Thoracic aorta (tissue), 2 donors: Measurements from ENCODE around the gene NPTN. TPM values are rescaled to one million over a fixed set of nuclear protein-coding genes. Genes with fewer than 3 reads are reported as not detected.

Source experiments
- ATAC-seq: fragments of 150-250 bp; one replicate; pipeline ENCODE4 v1.8.0; 2017; ENCODE audit warnings: low read depth; ENCODE audit not compliant: insufficient number of reproducible peaks, low FRiP score
- DNase-seq: peaks from one replicate; pipeline ENCODE4 v3.0.0-alpha.2; 2020; ENCODE audit warnings: low spot score
- H3K27ac ChIP-seq, 2 donors: fragments of 200-600 bp; sonication (generic); 1 replicate in 1 of 2; 2 replicates in 1 of 2; pipeline ENCODE4 v1.5.1; 2016; ENCODE audit warnings: mild to moderate bottlenecking in 2 of 2, moderate library complexity in 2 of 2
- H3K27me3 ChIP-seq: fragments of 200-600 bp; sonication (generic); replicated peaks from 2 replicates; pipeline ENCODE4 v1.6.0; 2016; ENCODE audit warnings: mild to moderate bottlenecking; ENCODE audit not compliant: insufficient read depth
- H3K36me3 ChIP-seq: fragments of 200-600 bp; sonication (generic); one replicate; pipeline ENCODE4 v1.5.1; 2016
- H3K4me1 ChIP-seq, 2 donors: fragments of 200-600 bp; sonication (generic); 1 replicate in 1 of 2; 2 replicates in 1 of 2; pipeline versions ENCODE4 v1.5.1 to v1.6.0; 2016; ENCODE audit warnings: low read depth in 2 of 2, mild to moderate bottlenecking in 1 of 2; ENCODE audit not compliant: control insufficient read depth in 1 of 2
- H3K4me3 ChIP-seq: fragments of 200-600 bp; sonication (generic); 2 replicates; pipeline ENCODE4 v1.5.1; 2016; ENCODE audit warnings: mild to moderate bottlenecking
- H3K9me3 ChIP-seq: fragments of 200-600 bp; sonication (generic); 2 replicates; pipeline ENCODE4 v1.5.1; 2016
- total RNA-seq, 2 donors: library from RNA; depleted of rRNA; stranded (reverse); fragments of >200 nt; gene quantifications; one replicate each; pipeline versions ENCODE4 v1.1.0 to v1.2.3, GENCODE V29; 2016
- TF ChIP-seq, protein P1 (sequence below): fragments of 200-600 bp; sonication (generic); IDR thresholded peaks from one replicate; pipeline ENCODE4 v1.5.1; 2019; ENCODE audit warnings: antibody characterized with exemption

NPTN gene
- total RNA-seq, 2 donors from 2014 or later: 247 to 250 TPM

DNA sequence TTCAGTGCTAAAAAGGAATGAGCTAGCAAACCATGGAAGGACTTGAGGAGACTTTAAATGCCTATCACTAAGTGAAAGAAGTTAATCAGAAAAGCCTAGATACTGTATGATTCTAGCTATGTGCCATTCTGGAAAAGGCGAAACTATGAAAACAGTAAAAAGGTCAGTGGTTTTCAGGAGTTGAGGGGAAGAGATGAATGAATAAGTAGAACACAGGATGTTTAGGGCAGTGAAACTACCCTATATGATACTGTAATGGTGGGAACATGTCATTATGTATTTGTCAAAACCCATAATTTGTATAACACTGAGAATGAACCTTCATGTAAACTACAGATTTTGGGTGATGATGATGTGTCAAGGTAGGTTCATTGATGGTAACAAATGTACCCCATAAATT lies 41.4 kb upstream of the NPTN start:
- no peak for ATAC-seq
- H3K36me3 ChIP-seq: no peaks in the 10 kb centered on the region
- TF ChIP-seq, protein P1, sequence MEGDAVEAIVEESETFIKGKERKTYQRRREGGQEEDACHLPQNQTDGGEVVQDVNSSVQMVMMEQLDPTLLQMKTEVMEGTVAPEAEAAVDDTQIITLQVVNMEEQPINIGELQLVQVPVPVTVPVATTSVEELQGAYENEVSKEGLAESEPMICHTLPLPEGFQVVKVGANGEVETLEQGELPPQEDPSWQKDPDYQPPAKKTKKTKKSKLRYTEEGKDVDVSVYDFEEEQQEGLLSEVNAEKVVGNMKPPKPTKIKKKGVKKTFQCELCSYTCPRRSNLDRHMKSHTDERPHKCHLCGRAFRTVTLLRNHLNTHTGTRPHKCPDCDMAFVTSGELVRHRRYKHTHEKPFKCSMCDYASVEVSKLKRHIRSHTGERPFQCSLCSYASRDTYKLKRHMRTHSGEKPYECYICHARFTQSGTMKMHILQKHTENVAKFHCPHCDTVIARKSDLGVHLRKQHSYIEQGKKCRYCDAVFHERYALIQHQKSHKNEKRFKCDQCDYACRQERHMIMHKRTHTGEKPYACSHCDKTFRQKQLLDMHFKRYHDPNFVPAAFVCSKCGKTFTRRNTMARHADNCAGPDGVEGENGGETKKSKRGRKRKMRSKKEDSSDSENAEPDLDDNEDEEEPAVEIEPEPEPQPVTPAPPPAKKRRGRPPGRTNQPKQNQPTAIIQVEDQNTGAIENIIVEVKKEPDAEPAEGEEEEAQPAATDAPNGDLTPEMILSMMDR: no peak

DNA sequence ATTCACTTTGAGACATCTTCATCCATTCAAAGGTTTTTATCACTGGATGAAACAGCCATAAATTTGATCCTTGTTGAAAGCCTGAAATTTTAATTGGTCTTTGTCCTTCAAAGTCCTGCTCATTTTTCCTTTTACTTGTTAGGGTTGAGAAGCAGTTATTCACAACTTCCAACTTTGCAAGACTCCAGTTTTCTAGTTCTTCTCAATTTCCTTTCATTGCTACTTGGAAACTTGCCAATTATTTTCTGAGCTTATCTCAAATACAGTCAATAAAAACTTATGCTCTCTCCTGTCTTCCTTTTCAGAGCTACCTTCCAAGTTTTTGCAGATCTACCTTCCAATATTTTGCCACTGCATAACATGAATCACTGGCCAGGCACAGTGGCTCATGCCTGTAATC lies 27.3 kb upstream of the NPTN start:
- Histone ChIP-seq H3K36me3 (no peaks in the 10 kb centered on the region), H3K27ac (no peak overlapping the region), H3K4me1 (no peaks in the 10 kb centered on the region), H3K9me3 (no peaks in the 10 kb centered on the region), H3K27me3 (no peaks in the 10 kb centered on the region), H3K4me3 (no peak overlapping the region)
- TF ChIP-seq, protein P1: no peak
- ATAC-seq (no peak), DNase-seq (no peak)

More for the DNA sequence above, 41.4 kb upstream of the NPTN start:
- Histone ChIP-seq H3K4me3 (no peak overlapping the region), H3K9me3 (no peaks in the 10 kb centered on the region), H3K27me3 (no peaks in the 10 kb centered on the region), H3K4me1 (peaks cover 0 to 6% of the 10 kb centered on the region in 2 donors), H3K27ac (no peak overlapping the region)
- no peak for DNase-seq

DNA sequence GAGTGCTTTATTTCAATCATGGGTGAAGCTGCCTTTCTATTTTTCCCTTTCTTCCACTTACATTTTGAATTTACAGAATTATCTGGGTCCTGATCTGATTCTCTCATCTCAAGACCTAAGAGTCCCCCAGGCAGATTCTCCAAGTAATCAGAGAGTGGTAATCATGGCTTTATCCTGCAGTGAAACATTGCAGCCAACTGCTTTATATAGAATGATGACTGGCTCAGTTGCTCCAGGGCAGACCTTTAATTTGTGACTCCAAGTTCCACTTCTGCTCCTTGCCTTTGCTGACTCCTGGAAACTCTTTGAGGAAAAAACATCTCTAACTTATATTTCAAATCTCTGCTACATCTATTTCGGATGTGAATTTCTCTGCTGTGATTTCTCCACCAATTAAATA lies 25.5 kb upstream of the NPTN start:
- Histone ChIP-seq H3K27ac (no peak overlapping the region), H3K4me1 (no peaks in the 10 kb centered on the region), H3K27me3 (no peaks in the 10 kb centered on the region), H3K4me3 (no peak overlapping the region), H3K36me3 (no peaks in the 10 kb centered on the region), H3K9me3 (no peaks in the 10 kb centered on the region)
- TF ChIP-seq, protein P1: no peak
- DNase-seq (no peak), ATAC-seq (no peak)

DNA sequence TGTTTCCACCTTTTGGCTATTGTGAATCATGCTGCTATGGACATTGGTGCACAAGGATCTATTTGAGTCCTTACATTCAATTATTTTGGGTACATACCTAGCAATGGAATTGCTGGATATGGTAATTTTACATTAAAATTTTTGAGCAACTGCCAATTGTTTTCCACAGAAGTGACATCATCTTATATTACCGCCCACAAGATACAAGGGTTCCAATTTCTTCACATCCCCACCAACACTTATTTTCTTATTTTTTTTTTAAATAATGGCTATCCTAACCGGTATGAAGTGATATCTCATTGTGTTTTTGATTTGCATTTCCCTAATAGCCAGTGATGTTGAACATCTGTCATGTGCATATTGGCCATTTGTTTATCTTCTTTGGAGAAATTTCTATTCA lies 22.5 kb upstream of the NPTN start:
- Histone ChIP-seq H3K36me3 (no peaks in the 10 kb centered on the region), H3K27ac (no peak overlapping the region), H3K27me3 (no peaks in the 10 kb centered on the region), H3K4me1 (no peaks in the 10 kb centered on the region), H3K9me3 (no peaks in the 10 kb centered on the region), H3K4me3 (no peak overlapping the region)
- TF ChIP-seq, protein P1: no peak
- ATAC-seq (no peak), DNase-seq (no peak)

DNA sequence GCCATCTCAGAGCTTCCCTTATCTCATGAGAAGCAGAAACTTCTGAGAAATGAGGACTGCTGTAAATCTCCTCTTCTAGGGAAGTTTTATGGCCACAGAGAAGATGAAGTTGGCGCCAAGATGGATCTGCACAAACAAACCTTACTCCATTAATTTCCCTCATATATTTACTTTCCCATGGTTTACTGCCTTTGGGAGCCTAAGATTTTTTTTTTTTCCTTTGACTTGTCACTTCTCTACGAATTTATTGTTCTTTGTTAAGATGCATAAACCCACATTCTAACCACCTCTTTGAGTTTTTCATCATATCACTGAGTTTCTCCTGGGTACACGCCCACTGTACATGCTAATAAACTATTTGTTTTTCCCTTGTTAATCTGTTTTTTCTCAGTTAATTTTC lies 21.5 kb upstream of the NPTN start:
- Histone ChIP-seq H3K4me1 (no peaks in the 10 kb centered on the region), H3K36me3 (no peaks in the 10 kb centered on the region), H3K27me3 (no peaks in the 10 kb centered on the region), H3K4me3 (no peak overlapping the region), H3K27ac (no peak overlapping the region), H3K9me3 (no peaks in the 10 kb centered on the region)
- TF ChIP-seq, protein P1: no peak
- no peak for DNase-seq
- no peak for ATAC-seq
